Liver (tissue), 9 donors: ENCODE data around the gene CLDN6. TPM values are rescaled to one million over a fixed set of nuclear protein-coding genes. Genes with fewer than 3 reads are reported as not detected.
A peak's percentile ranks its signal among the peaks of the same experiment; 100 is the strongest.

ENCODE experiments used
- DNase-seq: peaks from one replicate; pipeline ENCODE4 v3.0.0-alpha.2; 2017; ENCODE audit warnings: low spot score
- H3K27ac ChIP-seq, 2 donors: one replicate each; pipeline ENCODE4 v1.7.0; 2013; ENCODE audit warnings: inconsistent platforms in 2 of 2, low read length in 2 of 2, control low read depth in 1 of 2, low read depth in 1 of 2, mild to moderate bottlenecking in 1 of 2
- H3K27me3 ChIP-seq, 4 donors: one replicate each; pipeline versions ENCODE4 v1.6.1 to v1.7.0; 2013; ENCODE audit warnings: low read length in 3 of 4, inconsistent platforms in 1 of 4, mild to moderate bottlenecking in 1 of 4, moderate library complexity in 1 of 4; ENCODE audit not compliant: control insufficient read depth in 4 of 4, insufficient read depth in 4 of 4
- H3K36me3 ChIP-seq, 4 donors: one replicate each; pipeline versions ENCODE4 v1.6.1 to v1.7.0; 2013; ENCODE audit warnings: low read length in 3 of 4, mild to moderate bottlenecking in 3 of 4, low read depth in 1 of 4, moderate library complexity in 1 of 4; ENCODE audit not compliant: control insufficient read depth in 4 of 4, insufficient read depth in 3 of 4
- H3K4me1 ChIP-seq, 4 donors: one replicate each; pipeline versions ENCODE4 v1.6.1 to v1.7.0; 2013; ENCODE audit warnings: low read length in 3 of 4, mild to moderate bottlenecking in 3 of 4, moderate library complexity in 1 of 4; ENCODE audit not compliant: control insufficient read depth in 4 of 4, insufficient read depth in 4 of 4
- H3K4me3 ChIP-seq, 3 donors: one replicate each; pipeline versions ENCODE4 v1.6.1 to v1.7.0; 2013; ENCODE audit warnings: low read length in 3 of 3, control low read depth in 1 of 3, low read depth in 1 of 3, mild to moderate bottlenecking in 1 of 3
- H3K9ac ChIP-seq, 2 donors: one replicate each; pipeline ENCODE4 v1.7.0; 2013; ENCODE audit warnings: low read length in 2 of 2, mild to moderate bottlenecking in 2 of 2, moderate library complexity in 2 of 2, control low read depth in 1 of 2, low read depth in 1 of 2
- H3K9me3 ChIP-seq, 4 donors: one replicate each; pipeline versions ENCODE4 v1.6.1 to v1.7.0; 2013; ENCODE audit warnings: low read length in 3 of 4; ENCODE audit not compliant: control insufficient read depth in 4 of 4
- ATF3 ChIP-seq: IDR thresholded peaks from 2 replicates; pipeline ENCODE4 v1.6.1; 2016; ENCODE audit warnings: antibody characterized with exemption
- CTCF ChIP-seq: fragments of 150-350 bp; IDR thresholded peaks from 2 replicates; pipeline ENCODE4 v1.5.1; 2017; ENCODE audit warnings: improper control_type of control experiment, low read depth, low read length; ENCODE audit not compliant: missing input control
- GABPA ChIP-seq, 2 donors: IDR thresholded peaks in 1 of 2; conservative IDR thresholded peaks in 1 of 2; 2 replicates each; pipeline ENCODE4 v1.6.1; 2016; ENCODE audit warnings: antibody characterized with exemption in 2 of 2, mild to moderate bottlenecking in 1 of 2, moderate library complexity in 1 of 2
- HNF4G ChIP-seq: IDR thresholded peaks from 2 replicates; pipeline ENCODE4 v1.6.1; 2016; ENCODE audit warnings: antibody characterized with exemption
- JUND ChIP-seq, 2 donors: IDR thresholded peaks; 2 replicates each; pipeline ENCODE4 v1.6.1; 2016; ENCODE audit warnings: antibody characterized with exemption in 2 of 2
- MAX ChIP-seq: IDR thresholded peaks from 2 replicates; pipeline ENCODE4 v1.6.1; 2016; ENCODE audit warnings: antibody characterized with exemption
- REST ChIP-seq: IDR thresholded peaks from 2 replicates; pipeline ENCODE4 v1.6.1; 2016; ENCODE audit warnings: antibody characterized with exemption, mild to moderate bottlenecking
- SP1 ChIP-seq: IDR thresholded peaks from 2 replicates; pipeline ENCODE4 v1.6.1; 2018; ENCODE audit warnings: antibody characterized with exemption, mild to moderate bottlenecking
- TAF1 ChIP-seq: conservative IDR thresholded peaks from 2 replicates; pipeline ENCODE4 v1.6.1; 2016; ENCODE audit warnings: antibody characterized with exemption, mild to moderate bottlenecking
- YY1 ChIP-seq: IDR thresholded peaks from 2 replicates; pipeline ENCODE4 v1.6.1; 2016; ENCODE audit warnings: antibody characterized with exemption, mild to moderate bottlenecking
- WGBS: extraction: QIAGEN DNeasy Blood & Tissue Kit; methylation state at CpG from one replicate; pipeline ENCODE4 v1.1.7; 2013; 5-methylcytosine and 5-hydroxymethylcytosine counted together
- polyA plus RNA-seq, 2 donors: library from polyadenylated mRNA; stranded (reverse) in 1 of 2; unstranded in 1 of 2; fragments of 200-250 nt in 1 of 2; fragments of >200 nt in 1 of 2; fragmentation: Nextera tagmentation in 1 of 2; extraction: Ambion mirVana in 1 of 2; gene quantifications; one replicate each; pipeline versions ENCODE4 v1.2.1 to v1.2.3, GENCODE V29; 2013 to 2015
- total RNA-seq, 2 donors: library from RNA; depleted of rRNA; stranded (reverse); fragments of >200 nt; gene quantifications; one replicate each; pipeline ENCODE4 v1.2.3, GENCODE V29; 2014
- donor health status: healthy.
- donor health status: healthy.
- donor health status: healthy.
- donor health status: healthy.
- donor health status: healthy.

Gene CLDN6
- total and polyA plus RNA-seq, 4 donors = 0.75 TPM; not detected in 3

- no peak for TF ChIP-seq REST
- no peak for TF ChIP-seq HNF4G
- TF ChIP-seq MAX = no peak
- TF ChIP-seq TAF1 = no peak
Measured at GRCh38 chr16:3022208-3022683, 4.3 kb upstream of the CLDN6 start (continued).

- Histone ChIP-seq H3K27ac (peak overlapping the region; percentile 92 to 95), H3K9me3 (no peaks in the 10 kb centered on the region), H3K27me3 (no peaks in the 10 kb centered on the region), H3K4me1 (peaks cover 12 to 37% (median 26%) of the 10 kb centered on the region in 4 donors), H3K4me3 (peak overlapping the region; percentile 68 to 75 (median 74)), H3K9ac (peak overlapping the region; percentile 22 to 61), H3K36me3 (peaks cover 0 to 9% (median 3%) of the 10 kb centered on the region in 4 donors)
- peak; percentile 76 for DNase-seq
- TF ChIP-seq SP1 (no peak), CTCF (peak; percentile 22)
- 36% methylated on average over 25 of the region's 25 CpGs for WGBS
Measured at GRCh38 chr16:3021449-3022207, 3.6 kb upstream of the CLDN6 start.

- Histone ChIP-seq H3K9ac (peak overlapping the region; percentile 63 to 66), H3K36me3 (peaks cover 0 to 2% (median under 1%) of the 10 kb centered on the region in 4 donors), H3K27me3 (no peaks in the 10 kb centered on the region), H3K9me3 (no peaks in the 10 kb centered on the region), H3K4me1 (peaks cover 12 to 37% (median 26%) of the 10 kb centered on the region in 4 donors), H3K27ac (peak overlapping the region; percentile 92 to 95), H3K4me3 (peak overlapping the region; percentile 68 to 78 (median 74))
- TF ChIP-seq CTCF = no peak
- TF ChIP-seq JUND (IDR thresholded peaks at IDR 0.05) = peak; percentile 77 to 97
- no peak for TF ChIP-seq HNF4G
- peak; percentile 50 for TF ChIP-seq ATF3
- peak; percentile 11 for TF ChIP-seq YY1
- peak in 1 of 2 donors; percentile 12 for TF ChIP-seq GABPA (IDR thresholded peaks at IDR 0.05 in 1 of 2, conservative IDR thresholded peaks at IDR 0.05 in 1 of 2)
- DNase-seq = peak; percentile 60
- WGBS = 1% methylated on average over 57 of the region's 57 CpGs
Measured at GRCh38 chr16:3020604-3021448, 2.8 kb upstream of the CLDN6 start.
